Activated CD4-positive, alpha-beta T cell treated with anti-CD3 and anti-CD28 coated beads, Interleukin-2, amount 50 U/mL, for 4 hours (primary cell): Measurements from ENCODE around the gene RFPL1.

Source experiments
- DNase-seq, 2 experiments: peaks; one replicate each; pipeline ENCODE4 v3.0.0-alpha.2; 2020

Gene RFPL1

DNA sequence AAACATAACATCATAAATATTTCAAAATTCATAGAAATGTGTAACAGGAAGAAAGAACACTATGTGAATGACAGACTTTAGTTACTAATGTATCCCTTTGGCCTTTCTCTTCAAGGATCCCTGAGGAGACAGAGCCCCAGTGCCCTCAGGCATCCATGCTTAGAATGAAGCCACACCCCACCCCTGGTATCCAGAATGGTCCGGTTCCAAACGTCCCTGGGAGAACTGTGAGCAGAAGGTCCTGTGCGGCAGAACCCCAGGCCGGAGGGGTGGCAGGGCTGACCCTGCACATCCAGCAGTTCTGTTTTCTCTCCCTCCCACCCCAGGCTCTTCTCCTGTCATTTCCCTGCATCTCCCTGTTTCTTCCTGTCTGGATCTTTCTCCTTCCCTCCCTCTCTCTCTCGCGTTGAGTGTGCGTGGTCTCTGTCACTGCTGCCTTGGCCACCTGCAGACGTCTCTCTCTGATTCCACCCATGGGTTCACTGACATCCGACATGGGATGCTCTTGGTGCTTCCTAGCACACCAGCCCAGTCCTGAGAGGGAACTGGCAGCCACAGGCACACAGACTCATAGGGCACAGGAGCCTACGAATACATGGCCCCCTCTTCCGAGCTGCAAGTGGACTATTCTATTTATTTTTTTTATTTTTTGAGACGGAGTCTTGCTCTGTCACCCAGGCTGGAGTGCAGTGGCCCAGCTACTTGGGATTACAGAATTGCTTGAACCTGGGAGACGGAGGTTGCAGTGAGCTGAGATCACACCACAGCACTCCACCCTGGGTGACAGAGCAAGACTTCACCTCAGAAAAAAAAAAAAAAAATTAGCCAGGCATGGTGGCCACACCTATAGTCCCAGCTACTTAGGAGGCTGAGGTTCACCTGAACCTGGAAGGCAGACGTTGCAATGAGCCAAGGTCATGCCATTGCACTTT is 5.7 kb downstream of the RFPL1 start:
- no peak for DNase-seq

DNA sequence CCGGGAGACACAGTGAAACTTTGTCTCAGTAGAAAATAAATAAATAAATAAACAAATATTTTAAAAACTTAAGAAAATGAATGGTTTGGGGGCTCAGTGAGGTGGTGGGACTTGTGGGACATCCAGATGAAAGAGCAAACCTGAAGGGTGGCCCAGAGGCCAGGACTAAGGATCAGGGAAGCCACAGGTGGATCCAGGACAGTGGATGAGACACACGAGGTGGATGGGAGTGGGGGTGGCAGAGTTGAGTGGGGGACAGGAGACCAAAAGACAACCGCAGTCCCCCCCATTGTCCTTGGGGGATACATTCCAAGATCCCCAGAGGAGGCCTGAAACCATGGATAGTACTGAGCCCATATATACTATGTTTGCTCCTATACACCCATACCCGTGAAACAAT is 7.1 kb downstream of the RFPL1 start:
- DNase-seq, result no peak

DNA sequence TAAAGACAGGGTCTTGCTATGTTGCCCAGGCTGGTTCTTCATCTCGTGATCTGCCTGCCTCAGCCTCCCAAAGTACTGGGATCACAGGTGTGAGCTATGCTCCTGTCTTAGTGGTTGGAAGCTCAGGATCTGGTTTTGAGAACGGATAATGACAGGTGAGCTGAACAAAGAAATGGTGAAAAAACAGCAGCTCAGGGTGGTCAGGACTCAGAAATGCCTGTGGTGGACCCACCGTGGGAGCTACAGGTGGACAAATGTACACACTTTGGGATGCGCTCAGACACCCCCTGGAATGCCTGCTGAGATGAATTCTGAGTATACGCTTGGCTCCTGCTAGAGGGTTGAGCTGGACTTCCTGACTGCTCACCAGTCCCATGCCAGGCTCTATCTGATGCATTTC is 9.5 kb downstream of the RFPL1 start:
- no peak for DNase-seq

DNA sequence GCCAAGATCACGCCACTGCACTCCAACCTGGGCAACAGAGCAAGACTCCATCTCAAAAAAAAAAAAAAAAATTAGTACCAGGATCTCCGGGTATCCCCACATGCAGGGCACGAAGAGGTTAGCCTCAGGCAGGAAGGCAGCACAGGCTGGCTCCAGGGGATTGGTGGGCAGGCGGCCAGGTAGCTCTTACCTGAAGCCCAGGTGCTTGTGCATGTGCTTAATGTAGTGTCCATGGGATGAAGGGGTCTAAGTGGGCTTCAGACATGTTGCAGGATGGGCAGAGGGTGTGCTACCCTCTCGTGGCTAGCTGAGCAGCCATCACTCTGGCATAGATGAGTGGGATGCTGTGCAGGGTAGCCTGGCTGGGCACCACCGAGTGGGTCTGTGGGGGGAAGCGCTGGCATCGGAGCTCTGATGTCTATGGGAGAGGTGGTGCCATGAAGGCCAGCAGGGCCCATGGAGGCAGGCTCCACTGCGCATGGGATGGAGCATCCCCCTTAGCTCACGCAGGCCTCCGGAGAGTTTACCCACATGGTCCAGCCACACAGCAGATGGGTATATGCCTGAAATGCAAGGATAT is 11.0 kb downstream of the RFPL1 start:
- no peak for DNase-seq

DNA sequence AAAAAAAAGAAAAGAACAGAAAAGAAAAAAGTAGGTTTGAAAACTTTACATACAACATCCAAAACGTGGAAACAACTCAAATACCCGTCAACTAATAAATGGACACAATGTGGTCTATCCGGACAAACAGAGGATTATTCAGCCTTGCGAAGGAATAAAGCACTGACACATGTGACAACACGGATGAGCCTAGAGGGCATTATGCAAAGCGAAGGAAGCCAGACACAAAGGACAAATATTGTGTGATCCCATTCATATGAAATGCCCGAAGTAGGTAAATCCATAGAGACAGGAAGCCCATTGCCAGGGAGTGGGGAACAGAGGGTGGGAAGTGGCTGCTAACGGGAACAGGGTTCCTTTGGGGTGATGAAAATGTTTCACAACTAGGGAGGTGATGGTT is 11.8 kb downstream of the RFPL1 start:
- DNase-seq, result no peak

DNA sequence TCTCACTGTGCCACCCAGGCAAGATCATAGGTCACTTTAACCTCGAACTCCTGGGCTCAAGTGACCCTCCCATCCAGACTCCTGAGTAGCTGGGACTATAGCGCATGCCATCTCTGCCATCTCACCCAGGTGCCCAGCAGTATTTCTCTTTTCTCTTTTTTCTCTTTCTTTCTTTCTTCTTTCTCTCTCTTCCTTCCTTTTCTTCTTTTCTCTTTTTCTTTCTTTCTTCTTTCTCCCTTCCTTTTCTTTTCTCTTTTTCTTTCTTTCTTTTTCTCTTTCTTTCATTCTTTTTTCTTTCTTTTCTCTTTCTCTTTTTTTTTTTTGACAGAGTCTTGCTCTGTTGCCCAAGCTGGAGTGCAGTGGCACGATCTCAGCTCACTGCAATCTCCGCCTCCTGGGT is 13.5 kb downstream of the RFPL1 start:
- DNase-seq, result no peak

DNA sequence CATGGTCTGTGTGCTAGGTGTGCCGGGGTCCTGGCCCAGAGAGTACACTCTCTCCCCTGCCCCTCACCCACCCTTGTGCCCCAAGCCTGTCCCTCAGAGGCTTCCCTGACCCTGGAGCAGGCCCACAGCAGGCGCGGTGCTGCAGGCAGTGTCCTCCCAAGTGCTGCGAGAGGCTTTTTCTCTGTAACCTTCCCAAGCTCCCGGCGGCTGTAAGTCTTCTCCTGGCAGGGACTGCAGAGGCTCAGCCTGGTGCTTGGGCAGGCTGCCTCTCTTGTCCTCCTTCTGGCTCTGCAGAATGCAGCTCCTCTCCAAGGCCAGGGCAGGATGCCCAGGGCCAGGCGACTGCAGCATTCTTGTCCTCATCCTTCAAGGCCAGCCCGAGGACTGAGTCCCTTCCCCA is 15.9 kb downstream of the RFPL1 start:
- DNase-seq, result no peak

DNA sequence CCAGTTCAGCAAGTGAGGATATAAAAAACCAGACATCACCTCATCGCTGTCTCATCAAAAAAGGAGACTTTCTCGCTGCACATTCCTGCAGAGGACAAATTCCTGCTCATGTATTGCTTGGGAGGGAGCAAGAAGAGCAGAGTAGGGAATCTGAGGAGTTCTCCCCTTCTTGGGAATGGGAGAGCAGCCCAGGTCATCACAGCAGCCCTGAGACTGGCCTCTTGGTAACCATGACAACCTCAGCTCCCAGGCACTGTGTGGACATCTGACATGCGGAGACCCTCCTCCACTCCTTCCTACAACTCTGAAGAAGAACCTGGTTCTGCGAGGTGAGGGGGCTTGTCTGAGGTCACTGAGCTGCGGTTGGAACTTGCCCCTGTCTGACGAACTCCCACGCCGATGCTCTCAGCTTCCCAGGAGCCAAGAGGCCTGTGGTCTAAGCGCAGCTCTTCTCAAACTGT is 17.9 kb downstream of the RFPL1 start:
- no peak for DNase-seq

DNA sequence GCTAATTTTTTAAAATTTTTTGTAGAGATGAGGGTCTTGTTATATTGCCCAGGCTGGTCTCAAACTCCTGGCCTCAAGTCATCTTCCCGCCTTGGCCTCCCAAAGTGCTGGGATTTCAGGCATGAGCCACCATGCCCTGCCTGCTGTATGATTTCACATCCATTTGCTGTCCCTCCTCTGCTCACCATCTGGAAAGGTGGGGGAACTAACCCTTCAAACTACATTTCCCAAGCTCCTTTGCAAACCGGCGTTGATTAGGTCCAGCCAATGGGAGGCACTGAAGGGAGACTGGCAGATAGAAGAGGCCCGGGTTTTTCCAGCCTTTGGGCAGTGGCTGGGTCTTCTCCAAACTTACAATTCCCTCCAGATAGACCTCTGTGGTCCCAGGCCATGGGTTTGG is 19.3 kb downstream of the RFPL1 start:
- no peak for DNase-seq

DNA sequence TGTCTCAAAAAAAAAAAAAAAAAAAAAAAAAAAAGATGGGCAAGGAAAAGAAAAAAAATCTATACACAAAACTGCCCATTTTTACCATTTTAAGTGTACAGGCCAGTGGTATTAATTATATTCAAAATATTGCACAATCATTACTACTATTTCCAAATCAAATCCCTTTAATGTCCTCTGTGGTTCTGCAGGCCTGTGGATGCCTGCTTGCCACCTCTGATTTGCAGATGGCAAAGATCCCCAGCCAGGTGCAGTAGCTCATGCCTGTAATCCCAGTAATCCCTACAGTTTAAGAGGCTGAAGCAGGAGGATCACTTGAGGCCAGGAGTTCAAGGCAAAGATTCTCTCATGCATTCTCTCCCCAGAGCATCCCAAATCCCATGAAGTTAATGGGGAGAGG is 20.2 kb downstream of the RFPL1 start:
- no peak for DNase-seq

DNA sequence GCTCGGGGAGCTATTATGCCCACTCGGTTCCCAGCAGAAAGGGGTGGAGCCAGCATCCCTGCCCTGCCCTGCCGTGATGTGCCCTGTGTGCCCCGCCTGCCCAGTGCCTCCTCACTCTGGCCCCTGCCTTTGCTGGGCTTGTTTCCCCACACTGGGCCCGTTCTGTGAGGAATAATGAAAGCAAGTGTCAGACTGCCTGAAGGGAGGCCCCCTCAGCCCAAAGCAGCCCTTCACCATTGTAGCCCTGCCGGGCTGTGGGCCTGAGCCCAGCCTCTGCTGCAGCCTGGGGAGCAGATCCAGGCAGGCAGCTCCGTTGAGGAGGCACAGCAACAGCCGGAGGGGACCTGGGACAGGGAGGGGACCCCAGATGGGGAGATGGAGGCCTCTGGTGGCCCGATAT is 21.4 kb downstream of the RFPL1 start:
- no peak for DNase-seq

DNA sequence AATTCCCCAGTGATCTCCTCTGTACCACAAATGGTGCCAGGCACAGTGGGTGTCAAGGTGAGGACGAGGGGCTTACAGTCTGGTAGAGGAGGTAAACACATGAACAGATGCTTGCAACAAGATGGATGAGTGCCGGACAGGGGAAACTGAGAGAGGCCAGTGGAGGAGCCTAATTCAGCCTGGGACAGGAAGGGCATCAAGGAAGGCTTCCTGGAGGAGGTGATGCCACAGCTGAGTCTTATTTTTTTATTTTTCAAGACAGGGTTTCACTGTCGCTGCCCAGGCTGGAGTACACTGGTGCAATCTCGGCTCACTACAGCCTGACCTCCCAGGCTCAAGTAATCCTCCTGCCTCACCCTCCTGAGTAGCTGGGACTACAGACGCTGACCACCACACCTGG is 22.9 kb downstream of the RFPL1 start:
- DNase-seq, result no peak

DNA sequence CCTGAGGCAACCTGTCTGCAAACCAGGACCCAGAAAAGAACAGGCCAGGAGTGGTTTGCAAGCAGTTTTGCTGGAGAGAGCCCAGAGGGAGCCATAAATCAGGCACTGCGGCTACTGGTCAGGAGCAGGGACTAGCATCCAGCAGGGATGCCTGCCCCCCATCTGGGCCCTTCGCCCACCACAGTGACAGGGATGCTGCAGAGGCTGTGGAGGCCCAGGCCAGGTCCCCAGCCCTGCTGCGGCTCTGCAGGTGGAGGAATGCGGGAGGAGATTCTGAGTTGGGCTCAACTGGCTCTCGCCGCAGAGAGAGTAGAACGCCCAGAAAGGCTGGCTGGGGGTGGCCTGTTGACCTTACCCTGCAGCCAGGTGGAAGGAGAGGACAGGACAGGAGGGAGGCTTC is 25.2 kb downstream of the RFPL1 start:
- no peak for DNase-seq

DNA sequence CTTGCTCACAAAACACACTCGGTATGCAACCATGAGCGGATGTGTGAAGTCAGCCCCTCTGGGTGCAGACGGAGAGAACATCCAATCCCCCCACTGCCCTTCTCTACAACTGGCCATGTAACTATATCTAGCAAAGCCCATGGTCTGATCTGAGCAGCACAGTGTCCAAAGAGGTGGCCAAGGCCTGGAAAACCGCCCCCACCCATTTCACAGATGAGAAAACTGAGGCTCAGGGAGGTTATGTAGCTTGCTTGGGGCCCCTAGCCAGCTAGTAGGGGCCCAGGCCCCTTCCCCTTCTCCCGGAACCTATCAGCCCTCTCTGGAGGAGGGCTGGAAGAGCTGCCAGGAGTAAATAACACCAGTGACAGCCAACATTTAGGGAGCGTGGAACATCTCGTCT is 26.2 kb downstream of the RFPL1 start:
- DNase-seq, result no peak

DNA sequence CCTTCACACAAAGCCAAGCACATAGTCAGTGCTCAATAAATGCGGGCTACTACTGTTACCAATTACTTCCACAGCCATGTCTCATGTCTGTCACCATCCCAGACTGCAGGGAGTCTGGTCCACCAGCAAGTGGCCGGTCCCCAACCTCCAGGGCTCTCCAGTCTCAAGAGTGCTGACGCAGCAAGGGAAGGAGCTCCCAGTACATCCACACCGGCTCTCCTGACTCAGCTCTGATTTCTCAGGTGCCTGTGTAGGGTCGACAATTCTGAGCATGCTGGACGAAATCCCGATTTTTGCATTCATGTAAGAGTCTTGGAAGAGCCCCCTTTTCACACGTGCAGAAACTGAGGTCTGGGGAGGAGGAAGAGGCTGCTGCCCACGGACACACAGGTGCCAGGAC is 31.4 kb downstream of the RFPL1 start:
- no peak for DNase-seq

DNA sequence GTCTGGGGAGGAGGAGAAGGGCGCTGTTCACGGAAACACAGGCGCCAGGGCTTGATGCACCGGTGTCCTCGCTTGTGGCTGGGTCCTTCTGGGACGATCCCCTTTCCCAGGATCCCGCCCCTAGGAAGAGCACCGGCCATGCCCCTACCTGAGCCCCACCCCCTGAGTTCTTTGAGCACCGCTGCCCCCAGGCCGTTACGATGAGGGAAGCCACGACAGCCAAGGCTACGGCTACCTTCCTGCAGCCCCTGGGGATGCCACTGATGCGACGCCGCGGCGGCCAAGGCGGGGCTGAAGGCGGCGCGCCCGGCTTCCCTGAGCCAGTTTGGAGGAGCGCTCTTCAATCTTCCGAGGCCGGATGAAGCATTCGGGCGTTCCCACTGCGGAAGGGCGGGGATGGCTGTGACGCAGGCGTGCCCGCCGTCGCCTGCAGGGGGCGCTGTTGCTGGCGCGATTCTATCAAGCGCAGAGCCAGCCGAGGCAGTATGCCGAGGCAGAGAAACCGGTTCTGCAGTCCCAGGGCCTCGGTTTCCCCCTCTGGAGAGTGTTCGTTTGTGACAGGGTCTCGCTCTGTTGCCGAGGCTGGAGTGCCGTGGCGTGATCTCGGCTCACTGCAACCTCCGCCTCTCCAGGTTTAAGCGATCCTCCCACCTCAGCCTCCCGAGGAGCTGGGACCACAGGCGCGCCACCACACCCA is 31.9 kb downstream of the RFPL1 start:
- DNase-seq, result peak; percentile 55 to 56

DNA sequence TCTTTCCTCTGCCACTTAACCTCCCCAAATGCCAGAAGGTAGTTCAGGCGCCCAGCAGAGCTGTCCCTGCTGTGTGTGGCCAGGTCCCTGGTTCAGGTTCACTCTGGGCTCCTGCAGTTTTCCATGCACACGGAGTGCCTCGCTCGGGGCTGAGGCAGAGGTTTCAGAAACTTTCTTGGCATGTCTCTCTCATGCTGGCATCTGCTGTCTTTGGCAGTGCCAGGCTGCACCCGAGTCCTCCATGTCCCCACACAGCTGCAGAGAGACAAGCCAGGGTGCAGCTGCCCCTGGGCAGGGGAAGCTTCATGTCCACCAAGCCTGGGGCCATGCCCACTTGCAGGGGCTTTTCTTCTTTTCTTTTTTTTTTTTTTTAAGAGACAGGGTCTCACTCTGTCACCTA is 34.6 kb downstream of the RFPL1 start:
- DNase-seq, result no peak

DNA sequence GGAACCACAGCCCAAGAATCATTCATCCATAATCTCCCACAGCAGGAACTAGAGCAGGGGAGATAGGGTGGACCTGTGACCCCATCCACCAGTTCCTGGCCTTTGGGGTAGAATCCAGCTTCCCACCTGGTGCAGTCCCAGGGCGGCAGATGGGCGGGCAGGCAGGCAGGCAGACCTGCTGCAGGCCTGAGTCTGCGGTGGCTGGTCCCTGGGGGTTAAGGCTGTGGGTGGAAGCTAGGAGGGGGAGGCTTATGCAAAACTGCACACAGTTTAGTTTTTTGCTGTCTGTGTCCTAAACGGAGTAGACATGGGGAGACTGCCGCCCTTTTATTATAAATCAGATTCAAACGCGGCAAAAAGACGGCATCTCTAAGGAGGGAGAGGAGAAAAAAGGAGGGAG is 37.2 kb downstream of the RFPL1 start:
- DNase-seq, result no peak

DNA sequence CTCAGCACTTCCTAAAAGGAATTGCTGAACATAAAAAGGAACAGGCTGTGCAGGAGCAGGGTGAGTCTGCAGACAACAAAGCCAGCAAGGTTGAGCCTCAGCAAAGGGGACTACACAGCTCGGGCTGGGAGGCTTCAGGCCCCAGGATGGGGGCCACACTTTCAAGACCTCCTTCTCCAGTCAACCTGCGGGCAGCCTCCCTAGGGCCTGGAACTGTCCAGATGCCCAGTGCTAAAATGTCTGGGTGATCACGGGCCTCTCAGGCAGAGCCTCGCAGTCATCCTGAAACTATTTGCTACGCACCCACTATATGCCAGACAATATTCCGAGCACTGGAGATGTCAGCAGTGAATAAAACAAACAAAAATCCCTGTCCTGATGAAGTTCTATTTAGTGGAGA is 37.7 kb downstream of the RFPL1 start:
- no peak for DNase-seq

DNA sequence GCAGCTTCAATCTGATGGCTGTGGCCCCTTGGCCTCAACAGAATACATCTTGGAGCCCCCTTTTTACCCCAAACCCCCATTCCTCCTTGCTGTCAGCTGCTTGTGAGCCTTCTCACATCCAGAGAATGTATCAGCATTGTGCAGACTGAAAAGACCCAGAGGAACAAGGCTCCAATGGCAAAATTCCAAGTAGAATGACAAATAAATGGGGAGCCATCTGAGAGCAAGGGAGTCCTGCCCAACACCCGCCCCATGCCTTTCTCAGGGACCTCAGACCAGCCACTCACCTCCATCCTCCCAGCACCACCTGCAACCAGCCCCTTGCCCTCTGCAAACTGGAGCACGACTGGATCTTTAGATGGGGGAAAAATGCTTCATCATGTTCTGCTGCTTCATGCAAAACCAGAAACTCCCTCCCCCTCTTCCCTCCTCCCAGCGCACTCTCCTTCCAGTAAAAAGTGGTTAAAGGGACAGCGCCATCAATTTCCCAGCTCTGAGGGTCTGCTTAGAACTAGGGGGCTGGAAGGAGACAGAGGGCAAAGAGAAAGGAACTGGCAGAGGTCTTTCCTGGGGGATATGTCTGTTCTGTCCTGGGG is 39.4 kb downstream of the RFPL1 start:
- no peak for DNase-seq

DNA sequence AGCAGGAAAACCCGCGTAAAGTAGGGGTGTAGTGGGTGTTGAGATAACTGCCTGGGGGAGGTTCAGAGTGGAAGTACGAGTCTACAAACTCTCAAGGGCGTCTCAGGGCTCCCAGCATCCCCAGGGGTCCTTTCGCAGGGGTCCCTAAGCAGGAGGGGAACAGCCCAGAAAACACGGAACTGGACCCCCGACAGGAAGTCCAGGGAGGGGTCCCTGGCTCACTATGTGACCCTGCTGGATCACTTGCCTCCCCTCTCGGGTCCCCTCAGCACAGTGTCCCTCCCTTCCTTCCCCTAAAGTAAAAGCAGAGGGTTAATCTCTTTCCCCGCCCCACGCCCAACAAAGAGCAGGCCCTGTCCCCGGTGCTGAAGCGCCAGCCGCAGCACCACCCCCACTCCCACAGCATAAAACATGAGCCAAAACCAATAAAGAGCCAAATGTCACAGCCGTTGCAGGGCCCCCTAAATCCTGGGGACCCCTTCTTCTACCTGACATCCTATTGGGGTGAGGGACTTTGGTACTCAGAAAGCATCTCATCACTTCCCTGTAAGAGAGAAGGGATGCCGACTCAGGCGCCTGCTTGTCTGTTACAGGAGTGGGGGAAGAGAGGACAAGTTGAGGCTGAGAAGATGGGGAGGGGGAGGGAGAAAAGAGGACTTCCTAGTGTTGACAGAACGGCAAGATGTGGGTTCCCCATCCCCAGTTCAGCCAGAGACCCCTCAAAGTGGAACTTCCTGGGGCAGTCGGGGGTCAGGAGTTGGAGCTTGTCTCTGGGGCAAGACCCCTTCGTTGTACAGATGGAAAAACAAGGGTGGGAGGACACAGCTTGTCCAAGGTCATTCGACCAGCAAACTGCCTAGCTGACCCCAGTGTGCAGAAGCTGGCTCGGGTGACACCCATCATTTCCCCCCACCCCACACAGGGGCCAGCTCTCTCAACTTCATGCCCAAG is 40.2 kb downstream of the RFPL1 start:
- DNase-seq, result peak in 1 of 2 experiments; percentile 13
